GM23248 (cell line): ENCODE results near the gene CSTPP1. TPM values are rescaled to one million over a fixed set of nuclear protein-coding genes. Genes with fewer than 3 reads are reported as not detected.

Source experiments
- DNase-seq: peaks from one replicate; pipeline ENCODE4 v3.0.0-alpha.2; 2015
- H2AFZ ChIP-seq: fragments of 200-600 bp; sonication (generic); 2 replicates; pipeline ENCODE4 v1.6.1; 2016; ENCODE audit warnings: antibody characterized with exemption
- H3F3A ChIP-seq: fragments of 200-600 bp; sonication (generic); 2 replicates; pipeline ENCODE4 v1.6.1; 2016; ENCODE audit warnings: mild to moderate bottlenecking, antibody characterized with exemption, mixed run types; ENCODE audit not compliant: insufficient read depth
- H3K27ac ChIP-seq: fragments of 200-600 bp; sonication (generic); 2 replicates; pipeline ENCODE4 v1.5.1; 2016; ENCODE audit warnings: mild to moderate bottlenecking
- H3K27me3 ChIP-seq: fragments of 200-600 bp; sonication (generic); replicated peaks from 2 replicates; pipeline ENCODE4 v1.6.1; 2016; ENCODE audit warnings: mild to moderate bottlenecking; ENCODE audit not compliant: insufficient read depth
- H3K36me3 ChIP-seq: fragments of 200-600 bp; sonication (generic); 2 replicates; pipeline ENCODE4 v1.6.1; 2016; ENCODE audit warnings: low read depth, mild to moderate bottlenecking
- H3K4me1 ChIP-seq: fragments of 200-600 bp; sonication (generic); 2 replicates; pipeline ENCODE4 v1.6.1; 2016; ENCODE audit warnings: mild to moderate bottlenecking; ENCODE audit not compliant: insufficient read depth
- H3K4me2 ChIP-seq: fragments of 200-600 bp; sonication (generic); one replicate; pipeline ENCODE4 v1.6.1; 2016; ENCODE audit warnings: mild to moderate bottlenecking; ENCODE audit not compliant: unreplicated experiment
- H3K4me3 ChIP-seq: fragments of 200-600 bp; sonication (generic); 2 replicates; pipeline ENCODE4 v1.5.1; 2016; ENCODE audit warnings: mild to moderate bottlenecking
- H3K79me2 ChIP-seq: fragments of 200-600 bp; sonication (generic); 2 replicates; pipeline ENCODE4 v1.6.1; 2016; ENCODE audit warnings: mild to moderate bottlenecking; ENCODE audit not compliant: insufficient read depth
- H3K9ac ChIP-seq: fragments of 200-600 bp; sonication (generic); 2 replicates; pipeline ENCODE4 v1.6.1; 2016; ENCODE audit warnings: mild to moderate bottlenecking
- H3K9me2 ChIP-seq: fragments of 200-600 bp; sonication (generic); 2 replicates; pipeline ENCODE4 v1.6.1; 2016; ENCODE audit warnings: mixed run types, mild to moderate bottlenecking, moderate library complexity; ENCODE audit not compliant: insufficient read depth
- H3K9me3 ChIP-seq: fragments of 200-600 bp; sonication (generic); one replicate; pipeline ENCODE4 v1.6.1; 2017; ENCODE audit warnings: low read depth
- H4K20me1 ChIP-seq: fragments of 200-600 bp; sonication (generic); 2 replicates; pipeline ENCODE4 v1.6.0; 2016; ENCODE audit not compliant: insufficient read depth
- EZH2 ChIP-seq: fragments of 200-600 bp; sonication (generic); IDR thresholded peaks from 2 replicates; pipeline ENCODE4 v1.6.1; 2018; ENCODE audit warnings: antibody characterized with exemption, mild to moderate bottlenecking; ENCODE audit not compliant: insufficient read depth, poor library complexity, severe bottlenecking
- EZH2phosphoT487 ChIP-seq: fragments of 200-600 bp; sonication (generic); IDR thresholded peaks from 2 replicates; pipeline ENCODE4 v1.6.1; 2018; ENCODE audit warnings: antibody characterized with exemption, moderate library complexity, mild to moderate bottlenecking, low read depth; ENCODE audit not compliant: insufficient read depth
- WGBS, 2 experiments: methylation state at CpG; one replicate each; pipeline ENCODE4 v1.1.6; 2015 to 2017; ENCODE audit warnings: low lambda C conversion rate in 2 of 2, low coverage in 1 of 2; ENCODE audit errors: missing lambda C conversion rate in 2 of 2; 5-methylcytosine and 5-hydroxymethylcytosine counted together
- in situ Hi-C: fragments of 300-500 bp; cut with MboI; formaldehyde crosslinking; loops from 2 replicates; pipeline ENCODE4 v1.15.0; 2020
- polyA plus RNA-seq: library from polyadenylated mRNA; unstranded; fragments of >200 nt; fragmentation: Nextera tagmentation; extraction: Ambion mirVana; gene quantifications from 2 replicates; pipeline ENCODE4 v1.2.1, GENCODE V29; 2016
- total RNA-seq: library from RNA; depleted of rRNA; stranded (reverse); fragments of >200 nt; shearing (Covaris generic); gene quantifications from 2 replicates; pipeline ENCODE4 v1.2.3, GENCODE V29; 2014

Gene CSTPP1
- total and polyA plus RNA-seq, 2 experiments from 2014 or later: 21.7 to 39.9 TPM

GRCh38 chr11:47127213-47127612 lies 190.7 kb downstream of the CSTPP1 start:
- Histone ChIP-seq H4K20me1 (no peaks in the 10 kb centered on the region), H3K36me3 (no peaks in the 10 kb centered on the region), H3K4me2 (no peak overlapping the region), H3K4me1 (no peaks in the 10 kb centered on the region), H3K27ac (no peak overlapping the region), H3K9me2 (no peaks in the 10 kb centered on the region), H3K9me3 (no peaks in the 10 kb centered on the region), H3K27me3 (no peaks in the 10 kb centered on the region), H3F3A (no peaks in the 10 kb centered on the region), H2AFZ (no peak overlapping the region), H3K9ac (no peak overlapping the region), H3K79me2 (no peaks in the 10 kb centered on the region), H3K4me3 (no peak overlapping the region)
- in situ Hi-C loops: no loop called here
- TF ChIP-seq EZH2phosphoT487 (no peak), EZH2 (no peak)
- no peak for DNase-seq
- 68 to 75% methylated on average over 2 of the region's 2 CpGs for WGBS, 2 experiments

- in situ Hi-C loops: no loop called here
- Histone ChIP-seq H3K9me2 (no peaks in the 10 kb centered on the region), H3K4me3 (no peak overlapping the region), H3K9me3 (no peaks in the 10 kb centered on the region), H3K79me2 (no peaks in the 10 kb centered on the region), H3K4me2 (no peak overlapping the region), H3K9ac (no peak overlapping the region), H3K4me1 (no peaks in the 10 kb centered on the region), H3K27ac (no peak overlapping the region), H3F3A (no peaks in the 10 kb centered on the region), H4K20me1 (no peaks in the 10 kb centered on the region), H3K36me3 (no peaks in the 10 kb centered on the region), H3K27me3 (no peaks in the 10 kb centered on the region), H2AFZ (no peak overlapping the region)
- TF ChIP-seq EZH2phosphoT487 (no peak), EZH2 (no peak)
- no peak for DNase-seq
- WGBS, 2 experiments: 50 to 61% methylated on average over 3 of the region's 3 CpGs
Observed at GRCh38 chr11:47130543-47130942, 194.0 kb downstream of the CSTPP1 start.

GRCh38 chr11:47131136-47131535 lies 194.6 kb downstream of the CSTPP1 start:
- H3K9me2 ChIP-seq: no peaks in the 10 kb centered on the region
- no peak overlapping the region for H3K4me3 ChIP-seq
- H3K9me3 ChIP-seq: no peaks in the 10 kb centered on the region
- 0 out of 2 replicates have a peak, but pooled peaks cover under 1% of the 10 kb centered on the region for H3K4me1 ChIP-seq
- no peak for TF ChIP-seq EZH2
- no peak for TF ChIP-seq EZH2phosphoT487
- H3K4me2 ChIP-seq: no peak overlapping the region
- H2AFZ ChIP-seq: no peak overlapping the region
- 95 to 100% methylated on average over 2 of the region's 2 CpGs for WGBS, 2 experiments
- H3K36me3 ChIP-seq: no peaks in the 10 kb centered on the region
- H3K27me3 ChIP-seq: no peaks in the 10 kb centered on the region
- H4K20me1 ChIP-seq: no peaks in the 10 kb centered on the region
- in situ Hi-C loops: no loop called here
- no peak overlapping the region for H3K9ac ChIP-seq
- DNase-seq: no peak
- no peaks in the 10 kb centered on the region for H3K79me2 ChIP-seq
- no peak overlapping the region for H3K27ac ChIP-seq
- H3F3A ChIP-seq: no peaks in the 10 kb centered on the region

- Histone ChIP-seq H3K9me2 (no peaks in the 10 kb centered on the region), H3K4me1 (peaks cover 6% of the 10 kb centered on the region; the same call in 1 of the 2 replicates), H3K9me3 (no peaks in the 10 kb centered on the region), H3K27me3 (no peaks in the 10 kb centered on the region), H3K4me3 (no peak overlapping the region), H4K20me1 (no peaks in the 10 kb centered on the region), H3K36me3 (no peaks in the 10 kb centered on the region), H3F3A (no peaks in the 10 kb centered on the region), H3K4me2 (no peak overlapping the region), H3K79me2 (no peaks in the 10 kb centered on the region), H2AFZ (no peak overlapping the region), H3K9ac (no peak overlapping the region), H3K27ac (no peak overlapping the region)
- DNase-seq: no peak
- in situ Hi-C loops: no loop called here
- TF ChIP-seq EZH2: no peak
- TF ChIP-seq EZH2phosphoT487: no peak
Observed at GRCh38 chr11:47132490-47132889, 195.9 kb downstream of the CSTPP1 start.

GRCh38 chr11:47132981-47133380 lies 196.4 kb downstream of the CSTPP1 start:
- Histone ChIP-seq H3F3A (no peaks in the 10 kb centered on the region), H3K79me2 (no peaks in the 10 kb centered on the region), H3K36me3 (no peaks in the 10 kb centered on the region), H4K20me1 (no peaks in the 10 kb centered on the region), H3K9me3 (no peaks in the 10 kb centered on the region), H3K27me3 (no peaks in the 10 kb centered on the region), H3K4me2 (no peak overlapping the region), H3K4me1 (peaks cover 6% of the 10 kb centered on the region; the same call in 1 of the 2 replicates), H3K9ac (no peak overlapping the region), H2AFZ (no peak overlapping the region), H3K27ac (no peak overlapping the region), H3K9me2 (no peaks in the 10 kb centered on the region), H3K4me3 (no peak overlapping the region)
- TF ChIP-seq EZH2: no peak
- no peak for TF ChIP-seq EZH2phosphoT487
- DNase-seq: no peak
- in situ Hi-C loops: no loop called here
- WGBS, 2 experiments: 95 to 97% methylated on average over 1 of the region's 1 CpG
